ENCODE results near the gene LMOD2.

- TF ChIP-seq EZH2 (IDR thresholded peaks at IDR 0.05; ENCODE audit: insufficient read depth, low read length) (no peak), CTCF (IDR thresholded peaks at IDR 0.05; ENCODE audit: insufficient read depth, low read depth, low read length) (no peak)
Observed at GRCh38 chr7:123608991-123609882, 46.4 kb upstream of the LMOD2 start.
